Skeletal muscle satellite cell (primary cell): ENCODE measurements around the gene CCR6. TPM values are rescaled to one million over a fixed set of nuclear protein-coding genes. Genes with fewer than 3 reads are reported as not detected.
"Not testable (repeated sequence)": the region's sequence is repeated elsewhere in the genome, so short reads cannot be mapped to it uniquely, and the experiment has no call there.

Experiments used
- H3K27me3 ChIP-seq: 2 replicates; pipeline ENCODE4 v1.7.0; 2013; ENCODE audit warnings: low read length; ENCODE audit not compliant: control insufficient read depth, insufficient read depth
- H3K36me3 ChIP-seq: 2 replicates; pipeline ENCODE4 v1.7.0; 2013; ENCODE audit warnings: mild to moderate bottlenecking, control low read depth, low read length; ENCODE audit not compliant: insufficient read depth
- H3K4me1 ChIP-seq: 2 replicates; pipeline ENCODE4 v1.7.0; 2013; ENCODE audit warnings: low read length; ENCODE audit not compliant: control insufficient read depth, insufficient read depth
- H3K4me2 ChIP-seq: 2 replicates; pipeline ENCODE4 v1.7.0; 2013; ENCODE audit warnings: mild to moderate bottlenecking, low read length
- H3K4me3 ChIP-seq: 2 replicates; pipeline ENCODE4 v1.7.0; 2013; ENCODE audit warnings: low read length
- H3K9ac ChIP-seq: 2 replicates; pipeline ENCODE4 v1.7.0; 2013; ENCODE audit warnings: mild to moderate bottlenecking, low read depth, low read length, moderate library complexity
- H3K9me3 ChIP-seq: replicated peaks from 2 replicates; pipeline ENCODE4 v1.7.0; 2013; ENCODE audit warnings: mild to moderate bottlenecking, control low read depth, low read length
- total RNA-seq: library from RNA; depleted of rRNA; stranded (reverse); fragments of >200 nt; gene quantifications from 2 replicates; pipeline ENCODE4 v1.2.3, GENCODE V29; 2012; rRNA removed

Gene CCR6
- total RNA-seq: not detected in 2 replicates

DNA sequence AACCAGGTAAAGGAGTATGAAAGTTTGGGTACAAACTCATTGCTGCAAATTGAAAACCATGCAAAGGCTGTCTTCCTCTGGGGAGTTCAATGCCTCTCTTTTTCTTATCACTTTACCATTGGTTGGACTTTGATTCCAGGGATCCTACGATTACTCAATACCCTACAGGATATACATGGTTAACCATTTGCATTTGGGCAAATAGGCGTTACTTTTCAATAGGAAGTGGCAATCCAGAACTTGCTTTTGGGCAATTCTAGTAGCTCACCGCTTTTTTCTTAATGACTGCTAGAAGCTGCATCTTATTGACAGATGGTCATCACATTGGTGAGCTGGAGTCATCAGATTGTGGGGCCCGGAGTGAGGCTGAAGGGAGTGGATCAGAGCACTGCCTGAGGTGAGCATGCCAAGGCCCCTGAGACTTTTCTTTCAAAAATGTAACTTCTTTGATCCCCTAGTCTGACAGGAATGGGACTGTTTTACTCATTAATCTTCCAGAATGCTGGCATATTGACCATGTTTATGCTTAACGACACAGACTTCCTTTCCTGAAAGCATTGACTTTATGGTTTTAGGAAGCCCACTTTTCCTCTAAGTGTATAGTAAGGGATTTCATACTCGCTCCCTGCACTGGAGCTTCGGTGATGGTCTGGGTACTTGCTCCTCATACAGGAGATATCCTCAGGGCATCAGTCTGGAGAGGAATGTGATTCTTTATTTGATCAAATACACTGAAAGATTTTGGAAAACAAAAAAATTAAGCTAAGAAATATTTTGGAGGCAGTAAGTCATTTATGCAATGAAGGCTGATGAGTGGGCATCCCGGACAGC lies at the start of gene CCR6:
CCR6 (plus strand) TSS at position 270 of the 831 bp plus-strand sequence. CDS start 13,039 bp downstream, outside the sequence.
- H3K4me1 ChIP-seq: no peaks in the 10 kb centered on the region
- H3K4me3 ChIP-seq: no peak within 1 kb of the TSS
- peaks cover 3% of the 10 kb centered on the region for H3K9me3 ChIP-seq

DNA sequence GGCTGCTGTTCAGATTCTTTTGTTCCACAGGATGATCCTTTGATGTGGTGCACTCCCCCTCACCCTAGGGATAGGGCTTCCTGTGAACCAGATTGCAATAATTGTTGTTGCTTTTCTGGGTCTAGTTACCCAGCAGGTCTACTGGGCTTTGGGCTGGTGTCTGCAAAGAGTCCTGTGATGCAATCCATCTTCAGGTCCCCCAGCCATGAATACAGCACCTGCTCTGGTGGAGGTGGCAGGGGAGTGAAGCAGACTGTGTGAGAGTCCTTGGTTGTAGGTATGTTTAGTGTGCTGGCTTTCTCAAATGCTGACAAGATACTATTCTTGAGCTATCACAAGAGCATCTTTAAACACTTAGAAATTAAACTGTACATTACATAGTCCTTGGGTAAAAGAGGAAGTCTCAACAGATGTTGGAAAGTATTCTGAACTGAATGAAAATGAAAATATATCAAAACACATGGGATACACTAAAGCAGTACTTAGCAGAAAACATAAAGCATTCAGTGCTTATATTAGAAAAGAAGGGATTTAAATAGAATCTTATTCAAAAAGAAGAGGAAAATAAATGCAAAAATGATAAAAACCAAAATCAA lies 49.1 kb upstream of the CCR6 start:
- no peak overlapping the region for H3K4me2 ChIP-seq
- no peak overlapping the region for H3K9ac ChIP-seq
- H3K4me3 ChIP-seq: no peak overlapping the region
- H3K27me3 ChIP-seq: no peaks in the 10 kb centered on the region
- H3K4me1 ChIP-seq: no peaks in the 10 kb centered on the region
- no peaks in the 10 kb centered on the region for H3K9me3 ChIP-seq
- no peaks in the 10 kb centered on the region for H3K36me3 ChIP-seq

More for the DNA sequence above, at the start of gene CCR6:
- Histone ChIP-seq H3K9ac (no peak within 1 kb of the TSS), H3K4me2 (no peak within 1 kb of the TSS), H3K27me3 (no peaks in the 10 kb centered on the region), H3K36me3 (no peaks in the 10 kb centered on the region)

DNA sequence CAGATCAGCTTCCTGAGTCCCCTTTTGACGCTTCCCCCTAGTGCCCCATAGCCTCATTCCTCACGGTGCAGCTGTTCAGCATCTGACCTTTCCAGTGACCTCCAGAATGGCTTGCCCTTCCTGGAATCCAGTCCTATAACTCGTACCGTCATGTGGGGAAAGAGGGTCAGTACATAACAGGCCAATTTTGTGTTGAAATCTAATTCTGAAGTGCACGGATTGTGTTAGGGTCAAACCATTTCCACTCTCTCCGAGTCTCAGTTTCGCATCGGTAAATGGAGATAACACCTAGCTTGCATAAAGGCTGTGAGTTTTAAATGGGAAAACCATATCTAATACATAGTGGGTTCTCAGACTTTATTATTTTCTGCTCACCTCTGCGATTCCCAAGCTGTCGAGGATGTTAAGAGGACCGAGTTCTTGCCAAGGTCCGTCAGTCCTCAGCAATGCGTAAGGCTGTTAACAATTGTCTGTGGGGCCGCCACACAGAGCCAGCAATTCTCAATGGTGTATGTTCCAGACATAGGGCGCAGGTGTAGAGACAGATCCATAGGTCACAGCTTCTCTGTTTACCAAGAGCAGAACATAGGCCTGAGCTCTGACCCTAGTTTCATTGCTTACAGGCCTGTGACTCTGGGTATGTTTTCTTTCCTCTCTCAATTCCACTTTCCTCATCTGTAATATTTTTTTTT lies 45.5 kb upstream of the CCR6 start:
- no peaks in the 10 kb centered on the region for H3K27me3 ChIP-seq
- H3K36me3 ChIP-seq: no peaks in the 10 kb centered on the region
- H3K4me3 ChIP-seq: no peak overlapping the region
- H3K4me1 ChIP-seq: no peaks in the 10 kb centered on the region
- H3K9ac ChIP-seq: no peak overlapping the region
- H3K4me2 ChIP-seq: no peak overlapping the region
- H3K9me3 ChIP-seq: no peaks in the 10 kb centered on the region

DNA sequence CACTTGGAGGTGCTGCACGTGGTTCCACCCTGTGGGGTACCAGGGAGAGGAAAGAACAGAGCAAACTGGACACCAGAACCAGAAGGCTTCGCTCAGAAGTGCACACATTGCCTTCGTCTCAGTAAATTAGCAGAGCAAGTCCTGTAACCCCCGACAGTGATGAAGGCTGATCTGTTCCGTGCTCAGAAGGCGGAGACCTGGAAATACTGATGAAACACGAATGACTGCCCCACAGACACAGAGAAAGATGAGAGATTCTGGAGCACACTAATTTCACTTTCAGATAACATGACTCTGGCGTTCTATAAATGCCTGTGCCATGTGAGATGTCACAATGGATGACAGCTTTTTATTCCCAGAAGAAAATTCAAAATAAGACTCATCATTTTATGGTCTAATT lies 44.2 kb upstream of the CCR6 start:
- Histone ChIP-seq H3K4me1 (no peaks in the 10 kb centered on the region), H3K27me3 (no peaks in the 10 kb centered on the region), H3K4me3 (no peak overlapping the region), H3K4me2 (no peak overlapping the region), H3K36me3 (no peaks in the 10 kb centered on the region), H3K9me3 (no peaks in the 10 kb centered on the region), H3K9ac (no peak overlapping the region)

DNA sequence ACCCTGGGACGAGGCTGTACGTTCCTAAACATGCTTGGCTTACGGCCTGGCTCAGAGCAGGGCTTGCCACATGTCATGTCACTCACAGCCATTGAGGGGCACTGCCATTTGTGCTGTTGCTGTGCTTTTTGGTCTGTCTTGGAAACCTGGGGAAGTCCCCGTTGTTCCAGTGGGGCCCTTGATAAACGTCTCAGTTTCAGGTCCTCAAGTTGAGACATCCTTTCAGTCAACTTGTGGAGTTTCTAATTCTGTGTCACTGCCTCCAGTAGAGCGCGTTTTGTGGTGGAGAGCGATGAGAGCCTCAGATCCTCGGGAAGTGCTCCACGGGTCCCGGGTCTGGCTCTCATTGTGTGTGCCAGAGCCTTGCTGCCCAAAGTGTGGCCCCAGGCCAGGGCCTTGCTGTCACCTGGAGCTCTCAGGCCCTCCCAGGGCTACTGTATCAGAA lies 43.0 kb upstream of the CCR6 start:
- Histone ChIP-seq H3K36me3 (no peaks in the 10 kb centered on the region), H3K4me2 (no peak overlapping the region), H3K4me3 (no peak overlapping the region), H3K9me3 (no peaks in the 10 kb centered on the region), H3K9ac (no peak overlapping the region), H3K4me1 (no peaks in the 10 kb centered on the region), H3K27me3 (no peaks in the 10 kb centered on the region)

DNA sequence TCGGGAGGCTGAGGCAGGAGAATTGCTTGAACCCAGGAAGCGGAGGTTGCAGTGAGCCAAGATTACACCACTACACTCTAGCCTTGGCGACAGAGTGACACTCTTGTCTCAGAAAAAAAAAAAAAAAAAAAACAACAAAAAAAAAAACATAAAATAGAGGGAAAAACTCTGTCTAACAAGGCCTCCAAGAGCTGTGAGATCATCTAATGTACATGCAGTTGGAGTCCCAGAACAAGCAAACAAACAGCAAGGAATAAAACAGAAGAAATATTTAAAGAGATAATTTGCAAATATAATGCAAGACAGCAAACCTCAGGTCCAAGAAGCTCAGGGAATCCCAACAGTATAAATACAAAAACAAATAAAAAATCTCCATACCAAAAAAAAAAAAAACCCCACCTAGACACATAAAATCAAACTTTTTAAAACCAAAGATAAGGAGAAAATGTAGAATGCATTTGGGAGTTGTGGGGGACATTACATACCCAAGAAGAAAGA lies 35.0 kb upstream of the CCR6 start:
- no peaks in the 10 kb centered on the region for H3K27me3 ChIP-seq
- H3K4me3 ChIP-seq: no peak overlapping the region
- no peak overlapping the region for H3K9ac ChIP-seq
- no peaks in the 10 kb centered on the region for H3K4me1 ChIP-seq
- H3K9me3 ChIP-seq: no peaks in the 10 kb centered on the region
- no peak overlapping the region for H3K4me2 ChIP-seq
- no peaks in the 10 kb centered on the region for H3K36me3 ChIP-seq

DNA sequence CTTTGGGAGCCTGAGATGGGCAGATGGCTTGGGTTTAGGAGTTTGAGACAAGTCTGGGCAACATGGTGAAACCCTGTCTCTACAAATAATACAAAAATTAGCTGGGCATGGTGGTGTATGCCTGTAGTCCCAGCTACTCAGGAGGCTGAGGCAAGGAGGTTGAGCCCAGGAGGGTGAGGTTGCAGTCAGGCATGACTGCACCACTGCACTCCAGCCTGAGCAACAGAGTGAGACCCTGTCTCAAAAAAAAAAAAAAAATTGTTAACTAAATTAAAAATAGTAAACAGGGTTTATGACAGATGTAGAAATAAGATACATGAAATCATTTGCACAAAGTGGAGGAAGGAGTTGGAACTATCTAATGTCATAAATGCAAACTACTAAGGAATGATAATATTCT lies 34.2 kb upstream of the CCR6 start:
- H3K4me3 ChIP-seq, H3K9me3 ChIP-seq, H3K4me2 ChIP-seq, H3K4me1 ChIP-seq, H3K27me3 ChIP-seq, H3K9ac ChIP-seq, H3K36me3 ChIP-seq: not testable (repeated sequence)

DNA sequence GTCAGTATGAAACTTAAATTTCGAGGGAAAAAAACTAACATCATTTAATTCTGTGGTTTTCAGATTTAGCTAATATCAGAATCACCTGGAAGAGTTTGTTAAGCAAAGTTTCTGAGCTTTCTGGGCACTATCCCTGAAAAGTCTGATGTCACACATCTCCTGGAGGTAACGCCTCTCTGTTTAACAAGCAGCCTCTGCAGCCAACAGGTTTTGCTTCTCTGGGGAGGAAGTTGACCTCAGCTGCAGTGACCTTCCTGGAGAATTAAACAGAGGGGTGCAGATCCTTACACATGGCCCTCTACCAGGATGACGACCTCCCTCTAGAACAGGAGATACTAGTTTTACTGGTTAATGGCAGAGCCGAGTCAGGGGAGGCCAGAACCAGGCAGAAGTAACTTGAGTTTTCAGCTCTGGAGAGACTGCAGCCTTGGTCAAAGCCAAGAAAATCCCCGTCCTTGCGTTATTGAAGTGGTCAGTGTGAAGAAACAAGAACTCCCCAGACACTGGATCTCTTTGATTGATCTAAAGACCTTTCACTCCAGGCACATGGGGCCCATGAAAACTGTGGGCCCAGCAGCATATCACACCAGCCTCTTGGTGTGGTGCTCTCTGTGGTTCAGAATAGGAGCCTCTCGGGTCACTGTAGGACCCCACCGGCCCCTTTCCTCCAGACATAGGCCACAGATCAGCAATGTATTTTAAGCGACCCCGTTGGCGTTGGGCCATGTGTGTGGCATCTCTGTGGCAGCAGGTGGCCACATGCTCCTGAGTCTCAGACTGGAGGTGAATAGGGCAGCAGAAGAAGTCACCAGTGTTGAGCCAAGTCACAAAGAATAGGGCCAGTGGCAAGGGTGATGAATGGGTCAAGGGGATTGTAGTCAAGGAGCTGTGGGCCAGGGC lies 33.4 kb upstream of the CCR6 start:
- H3K4me1 ChIP-seq: no peaks in the 10 kb centered on the region
- H3K4me3 ChIP-seq: no peak overlapping the region
- no peak overlapping the region for H3K4me2 ChIP-seq

DNA sequence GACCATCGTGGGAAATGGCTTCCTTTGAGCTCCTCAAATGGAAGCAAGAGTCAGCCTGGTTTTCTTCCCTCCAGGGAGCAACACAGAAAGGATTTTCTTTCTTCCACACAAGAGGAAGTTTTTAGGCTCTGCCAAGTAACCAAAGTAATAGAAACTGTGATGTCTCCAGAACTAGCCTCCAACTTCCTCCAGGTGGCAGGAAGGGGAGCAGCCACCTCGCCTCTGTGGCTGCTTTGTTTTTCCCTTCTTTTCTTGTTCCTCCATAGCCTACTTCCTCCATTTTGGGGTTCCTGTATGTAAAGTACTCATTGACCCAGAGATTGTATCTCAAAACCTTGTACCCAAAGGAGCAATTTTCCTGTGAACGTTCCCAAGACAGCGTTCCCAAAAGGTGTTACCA lies 32.7 kb upstream of the CCR6 start:
- Histone ChIP-seq H3K4me1 (no peaks in the 10 kb centered on the region), H3K4me3 (no peak overlapping the region), H3K36me3 (no peaks in the 10 kb centered on the region), H3K4me2 (no peak overlapping the region), H3K9ac (no peak overlapping the region), H3K9me3 (no peaks in the 10 kb centered on the region), H3K27me3 (no peaks in the 10 kb centered on the region)

More for the DNA sequence above, 33.4 kb upstream of the CCR6 start:
- no peaks in the 10 kb centered on the region for H3K27me3 ChIP-seq
- no peaks in the 10 kb centered on the region for H3K36me3 ChIP-seq
- H3K9me3 ChIP-seq: no peaks in the 10 kb centered on the region
- H3K9ac ChIP-seq: no peak overlapping the region

DNA sequence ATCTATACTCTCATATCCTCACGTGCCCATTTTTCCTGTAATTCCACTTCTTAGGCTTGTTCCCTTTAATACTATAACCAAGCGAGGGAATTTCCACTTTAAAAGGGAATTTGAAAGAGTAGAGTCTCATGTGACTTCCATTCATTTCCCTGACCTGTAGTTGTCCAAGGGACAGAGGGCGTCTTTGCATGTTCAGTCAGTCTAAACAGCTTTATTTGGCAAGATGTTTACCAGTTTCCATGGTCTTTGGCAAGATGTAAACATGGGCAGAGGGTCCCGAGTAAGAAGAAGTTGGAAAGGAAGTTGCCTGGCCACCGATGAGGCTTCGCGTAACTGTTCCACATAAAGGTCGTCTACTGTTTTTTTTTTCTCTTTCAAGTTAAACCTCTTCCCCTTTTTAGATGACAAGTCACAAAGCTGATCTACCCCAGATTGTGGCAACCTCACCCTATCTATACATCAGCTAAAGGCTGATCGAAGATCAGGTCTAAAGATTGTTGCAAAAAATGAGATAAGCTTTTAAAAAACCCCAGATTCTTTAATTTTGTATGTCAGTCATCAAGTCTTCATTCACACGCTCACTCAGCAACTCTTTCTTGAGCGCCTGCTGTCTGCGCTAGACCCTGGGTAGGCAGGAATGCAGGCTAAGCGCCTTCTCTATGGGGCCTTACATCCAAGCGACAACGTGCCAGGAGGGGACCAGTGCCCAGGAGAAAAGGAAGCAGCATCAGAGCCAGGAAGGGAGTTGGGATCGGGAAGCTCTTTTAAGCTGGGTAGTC lies 31.7 kb upstream of the CCR6 start:
- Histone ChIP-seq H3K9me3 (no peaks in the 10 kb centered on the region), H3K9ac (no peak overlapping the region), H3K4me1 (no peaks in the 10 kb centered on the region), H3K4me2 (no peak overlapping the region), H3K27me3 (no peaks in the 10 kb centered on the region), H3K4me3 (no peak overlapping the region), H3K36me3 (no peaks in the 10 kb centered on the region)
